ENCODE data around the gene TCF25. TPM values are rescaled to one million over a fixed set of nuclear protein-coding genes. Genes with fewer than 3 reads are reported as not detected.
A peak's percentile ranks its signal among the peaks of the same experiment; 100 is the strongest.

TCF25 gene
- total RNA-seq, 1 experiment from 2014 or later: 345 TPM

- no peaks in the 10 kb centered on the region for H3K79me2 ChIP-seq (ENCODE audit: insufficient read depth, low read length)
- intact Hi-C loops (cut with micrococcal nuclease): no loop called here
- no TSS peak for BruUV-seq (replicated peaks)
- no peak for ATAC-seq
- H3K4me3 ChIP-seq (replicated peaks in 1 of 2; ENCODE audit: low read depth in 1 of 2, low read length in 2 of 2): no peak overlapping the region
- ChIA-PET RAD21 (ENCODE audit: low non-redundant PET in 1 of 2, low total read pairs in 2 of 2, uncharacterized antibody in 2 of 2, unreplicated experiment in 2 of 2) (interaction anchor here in 1 of 2 experiments (0.9 kb wide), 1 partner anchor 203 kb away, joined by 4 read pairs; no protein-coding TSS in a partner anchor), CTCF (interaction anchor here (0.6 to 5.7 kb wide), 4 partner anchors 10 to 344 kb away, joined by 3 to 57 read pairs (median 14); partner anchors contain the start of genes MC1R and TUBB3), POLR2A (interaction anchor here (0.6 to 2.7 kb wide), 6 partner anchors 10 to 203 kb away, joined by 4 to 22 read pairs (median 6); partner anchors contain the start of genes MC1R, TCF25 and TUBB3)
- peaks cover 20 to 28% of the 10 kb centered on the region in 2 experiments for H3K36me3 ChIP-seq (ENCODE audit: control insufficient read depth in 1 of 2, insufficient read depth in 2 of 2, low read length in 2 of 2)
- DNase-seq (ENCODE audit: low read depth, low spot score): no peak
- no peaks in the 10 kb centered on the region for H3K9me3 ChIP-seq (ENCODE audit: control insufficient read depth in 1 of 2, insufficient read depth in 1 of 2, low read depth in 1 of 2, low read length in 2 of 2)
- H3K4me2 ChIP-seq (ENCODE audit: low read length): no peak overlapping the region
- no peaks in the 10 kb centered on the region for H3K9me2 ChIP-seq (ENCODE audit: insufficient read depth)
- TF ChIP-seq, protein P1, sequence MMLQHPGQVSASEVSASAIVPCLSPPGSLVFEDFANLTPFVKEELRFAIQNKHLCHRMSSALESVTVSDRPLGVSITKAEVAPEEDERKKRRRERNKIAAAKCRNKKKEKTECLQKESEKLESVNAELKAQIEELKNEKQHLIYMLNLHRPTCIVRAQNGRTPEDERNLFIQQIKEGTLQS (IDR thresholded peaks at IDR 0.05): no peak
- TF ChIP-seq CEBPB (IDR thresholded peaks at IDR 0.05; ENCODE audit: low read depth) (no peak), RAD21 (IDR thresholded peaks at IDR 0.05; ENCODE audit: low read depth) (no peak), CBX3 (IDR thresholded peaks at IDR 0.05; ENCODE audit: low read depth) (no peak), TCF7L2 (IDR thresholded peaks at IDR 0.05; ENCODE audit: borderline replicate concordance, extremely low read depth, insufficient read depth, insufficient read length) (no peak), SP1 (IDR thresholded peaks at IDR 0.05; ENCODE audit: low read depth) (no peak), ZBTB33 (IDR thresholded peaks at IDR 0.05; ENCODE audit: extremely low read depth, insufficient replicate concordance, low read length) (no peak), YY1 (IDR thresholded peaks at IDR 0.05; ENCODE audit: extremely low read depth, insufficient replicate concordance, low read depth, low read length) (no peak), ELF1 (IDR thresholded peaks at IDR 0.05; ENCODE audit: borderline replicate concordance, low read depth) (no peak), REST (IDR thresholded peaks at IDR 0.05; ENCODE audit: low read depth) (no peak), ZNF274 (IDR thresholded peaks at IDR 0.05; ENCODE audit: low read depth, low read length) (no peak), POLR2AphosphoS5 (IDR thresholded peaks at IDR 0.05; ENCODE audit: low read depth, low read length) (no peak), EZH2phosphoT487 (IDR thresholded peaks at IDR 0.05; ENCODE audit: borderline replicate concordance) (no peak)
- H4K20me1 ChIP-seq (ENCODE audit: insufficient read depth): no peaks in the 10 kb centered on the region
- peaks cover 4 to 11% of the 10 kb centered on the region in 2 experiments; a peak in 3 of 4 replicates for H3K4me1 ChIP-seq (ENCODE audit: control insufficient read depth in 1 of 2, insufficient read depth in 2 of 2, low read length in 2 of 2)
- H3K9ac ChIP-seq (ENCODE audit: low read length): no peak overlapping the region
- peak overlapping the region; percentile 42; the same call in 1 of the 2 replicates for H3K27ac ChIP-seq (ENCODE audit: low read depth, low read length)
- no peaks in the 10 kb centered on the region for H3K27me3 ChIP-seq (ENCODE audit: insufficient read depth, low read length)
- no peak overlapping the region for H2AFZ ChIP-seq (ENCODE audit: low read depth, low read length, poor library complexity, severe bottlenecking)
Observed at GRCh38 chr16:89908236-89908635, 34.8 kb downstream of the TCF25 start.

All from HCT116 (cell line).